GM12875 (cell line): Measurements from ENCODE around the gene SFXN5.

Experiments
- H3K4me3 ChIP-seq: one replicate; pipeline ENCODE4 v1.5.1; 2011; ENCODE audit warnings: low read depth, low read length, control low read depth
- CTCF ChIP-seq: IDR thresholded peaks from 2 replicates; pipeline ENCODE4 v1.5.1; 2011; ENCODE audit warnings: low read depth, mild to moderate bottlenecking, control low read depth, inconsistent platforms, low read length, moderate library complexity, borderline replicate concordance; ENCODE audit not compliant: insufficient read depth

The SFXN5 gene

GRCh38 chr2:72942881-72943418, 128.6 kb downstream of the SFXN5 start:
- no peak for TF ChIP-seq CTCF
- H3K4me3 ChIP-seq = no peak overlapping the region

GRCh38 chr2:72942293-72942692, 129.2 kb downstream of the SFXN5 start:
- no peak for TF ChIP-seq CTCF
- H3K4me3 ChIP-seq = no peak overlapping the region

DNA sequence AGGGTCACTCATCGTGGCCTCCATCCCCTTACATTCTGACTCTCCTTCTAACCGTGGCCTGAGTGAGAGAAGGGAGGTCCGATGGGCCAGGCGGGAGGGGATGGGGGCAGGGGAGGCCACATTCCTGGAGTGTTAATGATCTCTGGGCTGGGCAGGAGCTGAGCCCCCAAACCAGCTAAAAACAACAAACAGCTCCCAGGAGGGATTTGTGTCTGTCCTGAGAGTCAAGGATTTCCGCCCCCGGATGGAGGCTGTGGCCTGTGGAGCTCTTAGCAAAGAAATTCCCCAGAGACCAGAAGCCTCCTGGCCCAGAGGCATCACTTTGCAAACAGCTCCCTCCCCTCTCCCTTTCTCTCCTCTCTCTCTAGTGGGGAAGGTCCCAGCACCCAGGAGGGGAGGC, 130.7 kb downstream of the SFXN5 start:
- no peak overlapping the region for H3K4me3 ChIP-seq
- TF ChIP-seq CTCF = no peak

DNA sequence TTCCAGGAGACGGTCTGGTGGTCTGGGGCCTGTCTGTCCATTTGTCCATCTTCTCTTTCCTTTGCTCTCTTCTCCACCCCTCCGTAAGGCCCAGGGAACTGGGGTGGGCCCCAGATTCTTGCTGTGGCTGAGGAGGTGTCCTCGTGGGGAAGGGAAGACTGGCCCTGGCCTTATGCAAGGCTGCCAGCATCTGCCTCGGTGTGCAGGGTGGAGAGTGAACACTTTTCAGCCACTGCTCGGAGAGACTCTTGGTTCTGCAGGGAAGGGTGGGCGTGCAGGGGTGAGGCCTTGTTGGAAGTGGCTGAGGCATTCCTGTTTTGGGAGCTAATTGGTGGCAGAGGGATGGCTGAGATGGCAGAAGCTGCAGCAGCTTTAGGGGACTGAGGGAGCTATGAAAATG, 131.2 kb downstream of the SFXN5 start:
- H3K4me3 ChIP-seq = no peak overlapping the region
- TF ChIP-seq CTCF = no peak

- no peak overlapping the region for H3K4me3 ChIP-seq
- TF ChIP-seq CTCF = no peak
Observed at GRCh38 chr2:72938455-72938854, 133.1 kb downstream of the SFXN5 start.

- no peak overlapping the region for H3K4me3 ChIP-seq
- TF ChIP-seq CTCF = no peak
Observed at GRCh38 chr2:72937356-72937669, 134.2 kb downstream of the SFXN5 start.

DNA sequence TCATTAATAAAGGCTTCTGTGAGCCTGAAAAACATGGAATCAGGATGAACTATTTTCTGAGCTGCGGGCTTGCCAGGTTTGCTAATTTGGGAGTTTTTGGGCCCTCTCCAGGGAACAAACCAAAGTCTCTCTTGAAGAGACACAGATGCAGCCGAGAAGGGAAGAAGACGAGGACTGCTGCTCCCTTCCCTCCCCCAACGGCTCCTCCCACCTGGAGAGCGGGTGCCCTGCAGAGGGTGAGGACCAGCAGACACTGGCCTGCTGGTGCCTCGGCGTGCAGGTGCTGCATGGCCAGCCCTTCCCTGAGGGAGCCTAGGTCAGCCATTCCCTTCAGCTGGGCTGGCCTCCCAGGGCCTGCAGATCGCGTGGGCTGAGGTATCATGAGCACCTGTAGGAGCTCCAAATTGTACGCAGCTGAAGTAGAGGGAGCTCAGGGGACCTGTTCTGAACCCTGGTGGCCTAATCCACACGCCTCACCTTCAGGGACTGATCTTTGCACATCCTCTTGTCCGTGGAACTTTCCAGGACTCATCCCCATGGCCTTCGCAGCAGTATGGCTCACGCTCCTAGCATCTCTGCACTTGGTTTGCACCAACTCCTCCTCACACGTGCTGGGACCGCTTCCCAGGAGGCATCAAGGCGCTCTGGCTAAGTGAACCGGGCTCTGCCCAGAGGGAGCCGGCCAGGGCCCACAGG, 134.7 kb downstream of the SFXN5 start:
- no peak for TF ChIP-seq CTCF
- H3K4me3 ChIP-seq = no peak overlapping the region
